ENCODE results near the gene FRMPD1.

FRMPD1 gene

GRCh38 chr9:37640246-37640645 is 10.5 kb upstream of the FRMPD1 start:
- H3K4me3 ChIP-seq (ENCODE audit: low read depth, low read length), result no peak overlapping the region
- TF ChIP-seq, protein P1, sequence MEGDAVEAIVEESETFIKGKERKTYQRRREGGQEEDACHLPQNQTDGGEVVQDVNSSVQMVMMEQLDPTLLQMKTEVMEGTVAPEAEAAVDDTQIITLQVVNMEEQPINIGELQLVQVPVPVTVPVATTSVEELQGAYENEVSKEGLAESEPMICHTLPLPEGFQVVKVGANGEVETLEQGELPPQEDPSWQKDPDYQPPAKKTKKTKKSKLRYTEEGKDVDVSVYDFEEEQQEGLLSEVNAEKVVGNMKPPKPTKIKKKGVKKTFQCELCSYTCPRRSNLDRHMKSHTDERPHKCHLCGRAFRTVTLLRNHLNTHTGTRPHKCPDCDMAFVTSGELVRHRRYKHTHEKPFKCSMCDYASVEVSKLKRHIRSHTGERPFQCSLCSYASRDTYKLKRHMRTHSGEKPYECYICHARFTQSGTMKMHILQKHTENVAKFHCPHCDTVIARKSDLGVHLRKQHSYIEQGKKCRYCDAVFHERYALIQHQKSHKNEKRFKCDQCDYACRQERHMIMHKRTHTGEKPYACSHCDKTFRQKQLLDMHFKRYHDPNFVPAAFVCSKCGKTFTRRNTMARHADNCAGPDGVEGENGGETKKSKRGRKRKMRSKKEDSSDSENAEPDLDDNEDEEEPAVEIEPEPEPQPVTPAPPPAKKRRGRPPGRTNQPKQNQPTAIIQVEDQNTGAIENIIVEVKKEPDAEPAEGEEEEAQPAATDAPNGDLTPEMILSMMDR (IDR thresholded peaks at IDR 0.05; ENCODE audit: low read depth, low read length, missing control alignments), result no peak
- in situ Hi-C loops (cut with HindIII; ENCODE audit: low sequenced_read_pairs), result no loop called here
- no peak for DNase-seq (ENCODE audit: low read depth)

GRCh38 chr9:37641331-37641730 is 9.4 kb upstream of the FRMPD1 start:
- DNase-seq (ENCODE audit: low read depth), result no peak
- in situ Hi-C loops (cut with HindIII; ENCODE audit: low sequenced_read_pairs), result no loop called here
- no peak overlapping the region for H3K4me3 ChIP-seq (ENCODE audit: low read depth, low read length)
- TF ChIP-seq, protein P1 (IDR thresholded peaks at IDR 0.05; ENCODE audit: low read depth, low read length, missing control alignments), result no peak

DNA sequence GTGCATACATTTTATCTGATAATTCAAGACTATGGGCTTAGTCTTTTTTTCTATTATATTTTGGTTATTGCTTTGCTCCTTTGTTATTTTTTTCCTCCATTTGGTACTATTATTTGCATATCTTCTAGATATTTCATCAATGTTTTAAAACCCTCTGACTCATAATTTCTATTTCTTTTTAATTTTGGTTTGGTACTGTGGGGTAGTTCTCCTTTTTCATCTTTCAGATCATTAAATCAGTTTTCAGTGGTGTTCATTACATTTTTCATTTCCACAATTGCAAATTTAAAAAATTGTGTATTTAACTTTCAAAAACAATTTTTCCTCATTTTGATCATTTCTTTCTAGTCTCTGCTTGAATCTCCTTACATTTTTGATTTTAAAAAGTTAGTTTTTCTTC is 7.5 kb upstream of the FRMPD1 start:
- in situ Hi-C loops (cut with HindIII; ENCODE audit: low sequenced_read_pairs), result no loop called here
- TF ChIP-seq, protein P1 (IDR thresholded peaks at IDR 0.05; ENCODE audit: low read depth, low read length, missing control alignments), result no peak
- no peak for DNase-seq (ENCODE audit: low read depth)
- H3K4me3 ChIP-seq (ENCODE audit: low read depth, low read length), result no peak overlapping the region

DNA sequence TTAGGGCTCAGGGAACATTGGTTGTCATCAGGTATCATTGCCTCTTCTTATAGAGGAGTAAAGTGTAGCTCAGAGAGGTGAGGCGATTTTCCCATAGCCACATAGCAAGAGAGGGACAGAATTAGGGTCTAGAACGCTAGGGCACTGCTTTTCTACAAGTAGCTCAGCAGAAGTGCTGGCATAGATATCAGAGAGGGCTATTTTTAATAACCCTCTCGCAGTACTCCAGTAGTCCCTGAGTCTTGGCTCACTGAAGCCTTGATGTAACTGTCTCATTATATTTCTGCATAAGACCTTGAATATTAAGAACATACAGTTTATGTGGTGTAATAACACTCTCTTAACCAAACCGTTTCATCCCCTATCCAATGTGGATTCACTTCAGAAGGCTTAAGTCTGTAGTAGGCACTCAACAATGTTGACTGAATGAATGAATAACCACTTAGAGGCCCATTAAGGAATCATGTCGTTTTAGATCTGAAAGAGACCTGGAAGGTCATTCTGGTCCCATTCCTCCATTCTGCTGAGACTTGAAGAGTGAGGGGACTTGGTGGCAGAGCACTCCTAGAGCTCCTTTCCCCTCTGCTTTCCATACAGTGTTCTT is 4.7 kb upstream of the FRMPD1 start:
- DNase-seq (ENCODE audit: low read depth), result no peak
- in situ Hi-C loops (cut with HindIII; ENCODE audit: low sequenced_read_pairs), result no loop called here
- H3K4me3 ChIP-seq (ENCODE audit: low read depth, low read length), result no peak overlapping the region
- TF ChIP-seq, protein P1 (IDR thresholded peaks at IDR 0.05; ENCODE audit: low read depth, low read length, missing control alignments), result no peak

GRCh38 chr9:37650299-37650872 is 368 bp upstream of the FRMPD1 start:
- DNase-seq (ENCODE audit: low read depth), result no peak
- TF ChIP-seq, protein P1 (IDR thresholded peaks at IDR 0.05; ENCODE audit: low read depth, low read length, missing control alignments), result no peak
- in situ Hi-C loops (cut with HindIII; ENCODE audit: low sequenced_read_pairs), result no loop called here
- peak overlapping the region; percentile 22 for H3K4me3 ChIP-seq (ENCODE audit: low read depth, low read length)

- DNase-seq (ENCODE audit: low read depth), result no peak
- H3K4me3 ChIP-seq (ENCODE audit: low read depth, low read length), result no peak overlapping the region
- TF ChIP-seq, protein P1 (IDR thresholded peaks at IDR 0.05; ENCODE audit: low read depth, low read length, missing control alignments), result no peak
- in situ Hi-C loops (cut with HindIII; ENCODE audit: low sequenced_read_pairs), result no loop called here
Measured at GRCh38 chr9:37652261-37652660, 1.5 kb downstream of the FRMPD1 start.

Measured in astrocyte of the cerebellum (primary cell).